Measurements from ENCODE around the gene SERPINC1. TPM values are rescaled to one million over a fixed set of nuclear protein-coding genes. Genes with fewer than 3 reads are reported as not detected.

SERPINC1 gene
- total and polyA plus RNA-seq, 9 of the 15 experiments (the other 6 are each of a cell fraction or from before 2014, with no cell fraction given) = 0.07 to 1.2 (median 0.50) TPM

- TF ChIP-seq SOX6 (IDR thresholded peaks at IDR 0.05) = peak; percentile 55; the same call in 1 of the 2 replicates
- no peak for TF ChIP-seq ASH1L (IDR thresholded peaks at IDR 0.05; ENCODE audit: borderline replicate concordance, low read depth, partially characterized antibody)
- TF ChIP-seq SRF (CRISPR knock-in tag; IDR thresholded peaks at IDR 0.05) = peak in 1 of 2 experiments; percentile 74; a peak in 3 of 4 replicates
- no peak for TF ChIP-seq SIX5 (IDR thresholded peaks at IDR 0.05; ENCODE audit: borderline replicate concordance in 1 of 2, insufficient read depth in 1 of 2, low read depth in 1 of 2, low read length in 2 of 2)
- no peak; the same call in 1 of the 2 replicates for TF ChIP-seq CBFB (CRISPR knock-in tag; IDR thresholded peaks at IDR 0.05)
- TF ChIP-seq POLR3G (IDR thresholded peaks at IDR 0.05; ENCODE audit: extremely low read depth, insufficient read length, insufficient replicate concordance) = no peak
- 0 out of 2 replicates have a peak, but pooled peaks have one; percentile 40 for TF ChIP-seq ATF4 (CRISPR knock-in tag; IDR thresholded peaks at IDR 0.05)
- peak; percentile 99 for TF ChIP-seq GTF2E2 (tag; IDR thresholded peaks at IDR 0.05)
- 0 out of 2 replicates have a peak, but pooled peaks have one; percentile 25 for TF ChIP-seq ZNF76 (CRISPR knock-in tag; IDR thresholded peaks at IDR 0.05; ENCODE audit: borderline replicate concordance)
- 0 out of 2 replicates have a peak, but pooled peaks have one; percentile 24 for TF ChIP-seq PTRF (tag; IDR thresholded peaks at IDR 0.05)
- no peak for TF ChIP-seq ZNF197 (CRISPR knock-in tag; IDR thresholded peaks at IDR 0.05; ENCODE audit: low read depth)
- peak; percentile 82 for TF ChIP-seq MXD1 (CRISPR knock-in tag; IDR thresholded peaks at IDR 0.05; ENCODE audit: borderline replicate concordance, poor library complexity, severe bottlenecking)
- TF ChIP-seq SREBF1 (IDR thresholded peaks at IDR 0.05; ENCODE audit: borderline replicate concordance, low read depth, low read length) = no peak
- TF ChIP-seq POLR2G (IDR thresholded peaks at IDR 0.05; ENCODE audit: low read depth, low read length) = peak; percentile 86
- peak; percentile 81 for TF ChIP-seq THAP7 (CRISPR knock-in tag; IDR thresholded peaks at IDR 0.05)
- no peak for TF ChIP-seq TCFL5 (CRISPR knock-in tag; conservative IDR thresholded peaks at IDR 0.05)
- no peak for TF ChIP-seq MBD1 (CRISPR knock-in tag; IDR thresholded peaks at IDR 0.05)
- no peak for TF ChIP-seq MIER1 (IDR thresholded peaks at IDR 0.05; ENCODE audit: low read depth)
- TF ChIP-seq NCOA1 (IDR thresholded peaks at IDR 0.05; ENCODE audit: low read depth) = peak; percentile 52; the same call in 1 of the 2 replicates
- TF ChIP-seq CREB3 (tag; conservative IDR thresholded peaks at IDR 0.05; ENCODE audit: low read depth) = peak; percentile 75; the same call in 1 of the 2 replicates
- TF ChIP-seq RBM25 (IDR thresholded peaks at IDR 0.05; ENCODE audit: low read depth, low read length, severe bottlenecking) = no peak
- TF ChIP-seq MYBL2 (IDR thresholded peaks at IDR 0.05; ENCODE audit: low read depth) = no peak
- no peak for TF ChIP-seq MYBL2 (CRISPR knock-in tag; IDR thresholded peaks at IDR 0.05; ENCODE audit: borderline replicate concordance)
These were observed 49.3 kb downstream of the SERPINC1 start, which contains the start of gene GAS5 (continued) for GRCh38 chr1:173867753-173868265.

Measured in K562 (cell line).